H9 (cell line): ENCODE results near the gene OSBPL9. TPM values are rescaled to one million over a fixed set of nuclear protein-coding genes. Genes with fewer than 3 reads are reported as not detected.

Experiments used
- DNase-seq: peaks from one replicate; pipeline ENCODE4 v3.0.0-alpha.2; 2017
- H2AFZ ChIP-seq: one replicate; pipeline ENCODE4 v1.6.1; 2013; ENCODE audit warnings: mild to moderate bottlenecking, low read length, control low read depth, moderate library complexity
- H2AK5ac ChIP-seq: 2 replicates; pipeline ENCODE4 v1.6.1; 2013; ENCODE audit warnings: low read length, control low read depth, mixed read lengths; ENCODE audit not compliant: insufficient read length
- H2BK120ac ChIP-seq: one replicate; pipeline ENCODE4 v1.6.1; 2013; ENCODE audit warnings: low read depth, mild to moderate bottlenecking, low read length, control low read depth, inconsistent platforms; ENCODE audit not compliant: poor library complexity, severe bottlenecking
- H2BK12ac ChIP-seq: 2 replicates; pipeline ENCODE4 v1.6.1; 2013; ENCODE audit warnings: low read length, control low read depth, mixed read lengths, low read depth; ENCODE audit not compliant: insufficient read length
- H2BK15ac ChIP-seq: 2 replicates; pipeline ENCODE4 v1.6.1; 2013; ENCODE audit warnings: low read depth, low read length, control low read depth
- H2BK20ac ChIP-seq: one replicate; pipeline ENCODE4 v1.6.1; 2013; ENCODE audit warnings: low read depth, mild to moderate bottlenecking, low read length, control low read depth, inconsistent platforms; ENCODE audit not compliant: poor library complexity, severe bottlenecking
- H2BK5ac ChIP-seq: 2 replicates; pipeline ENCODE4 v1.6.1; 2013; ENCODE audit warnings: low read length, control low read depth, mixed read lengths; ENCODE audit not compliant: insufficient read length
- H3K14ac ChIP-seq: 2 replicates; pipeline ENCODE4 v1.6.1; 2013; ENCODE audit warnings: low read length, control low read depth; ENCODE audit not compliant: insufficient read depth
- H3K18ac ChIP-seq: 2 replicates; pipeline ENCODE4 v1.6.1; 2013; ENCODE audit warnings: low read depth, mild to moderate bottlenecking, mixed read lengths, low read length, control low read depth; ENCODE audit not compliant: insufficient read length
- H3K23ac ChIP-seq: 2 replicates; pipeline ENCODE4 v1.6.1; 2013; ENCODE audit warnings: low read length, control low read depth, mixed read lengths, low read depth; ENCODE audit not compliant: insufficient read length
- H3K23me2 ChIP-seq: 2 replicates; pipeline ENCODE4 v1.6.1; 2013; ENCODE audit warnings: low read depth, mild to moderate bottlenecking, mixed read lengths, low read length, control low read depth; ENCODE audit not compliant: insufficient read length, poor library complexity, severe bottlenecking
- H3K27ac ChIP-seq: 2 replicates; pipeline ENCODE4 v1.5.1; 2013; ENCODE audit warnings: low read length, control low read depth, mixed read lengths, low read depth; ENCODE audit not compliant: insufficient read length
- H3K27me3 ChIP-seq: 2 replicates; pipeline ENCODE4 v1.6.1; 2013; ENCODE audit warnings: low read length, control low read depth, inconsistent platforms; ENCODE audit not compliant: insufficient read depth
- H3K4ac ChIP-seq: 2 replicates; pipeline ENCODE4 v1.6.1; 2013; ENCODE audit warnings: low read depth, mild to moderate bottlenecking, control low read depth, inconsistent platforms, low read length, moderate library complexity
- H3K4me1 ChIP-seq: 2 replicates; pipeline ENCODE4 v1.6.1; 2013; ENCODE audit warnings: low read length, control low read depth, inconsistent platforms; ENCODE audit not compliant: insufficient read depth
- H3K4me2 ChIP-seq: 2 replicates; pipeline ENCODE4 v1.6.1; 2013; ENCODE audit warnings: low read length, control low read depth, mixed read lengths; ENCODE audit not compliant: insufficient read length, insufficient read depth
- H3K56ac ChIP-seq: 2 replicates; pipeline ENCODE4 v1.6.1; 2013; ENCODE audit warnings: low read depth, mild to moderate bottlenecking, mixed read lengths, low read length, control low read depth; ENCODE audit not compliant: insufficient read length
- H3K79me1 ChIP-seq: 2 replicates; pipeline ENCODE4 v1.6.1; 2013; ENCODE audit warnings: low read depth, mild to moderate bottlenecking, moderate library complexity, low read length, control low read depth, inconsistent platforms; ENCODE audit not compliant: insufficient read depth, poor library complexity, severe bottlenecking
- H3K79me2 ChIP-seq: 2 replicates; pipeline ENCODE4 v1.6.1; 2013; ENCODE audit warnings: low read length, control low read depth, inconsistent platforms; ENCODE audit not compliant: insufficient read depth
- H3K9ac ChIP-seq: 2 replicates; pipeline ENCODE4 v1.6.1; 2013; ENCODE audit warnings: low read length, control low read depth, mixed read lengths; ENCODE audit not compliant: insufficient read length; ENCODE audit errors: extremely low read depth
- H3K9me3 ChIP-seq: one replicate; pipeline ENCODE4 v1.6.1; 2013; ENCODE audit warnings: low read depth, low read length, inconsistent platforms; ENCODE audit not compliant: control insufficient read depth
- H3T11ph ChIP-seq: one replicate; pipeline ENCODE4 v1.6.1; 2013; ENCODE audit warnings: mild to moderate bottlenecking, low read length, control low read depth, inconsistent platforms
- H4K20me1 ChIP-seq: one replicate; pipeline ENCODE4 v1.6.1; 2013; ENCODE audit not compliant: control insufficient read depth, insufficient read length, insufficient read depth
- H4K5ac ChIP-seq: 2 replicates; pipeline ENCODE4 v1.6.1; 2013; ENCODE audit warnings: low read depth, mild to moderate bottlenecking, mixed read lengths, low read length, control low read depth; ENCODE audit not compliant: insufficient read length
- H4K8ac ChIP-seq: replicated peaks from 2 replicates; pipeline ENCODE4 v1.6.1; 2013; ENCODE audit warnings: low read length, control low read depth, mixed read lengths, low read depth; ENCODE audit not compliant: insufficient read length
- H4K91ac ChIP-seq: 2 replicates; pipeline ENCODE4 v1.6.1; 2013; ENCODE audit warnings: low read depth, mild to moderate bottlenecking, moderate library complexity, mixed read lengths, low read length, control low read depth; ENCODE audit not compliant: insufficient read length
- H3K27ac Mint-ChIP-seq, 3 experiments: 2 replicates in 2 of 3; 3 replicates in 1 of 3; pipeline ENCODE4 v1.8.0; 2020 to 2021; ENCODE audit warnings: mixed read lengths in 3 of 3, mild to moderate bottlenecking in 1 of 3, moderate library complexity in 1 of 3
- H3K27me3 Mint-ChIP-seq: 2 replicates; pipeline ENCODE4 v1.8.0; 2021; ENCODE audit warnings: low read depth, mild to moderate bottlenecking, moderate library complexity, mixed read lengths
- H3K36me3 Mint-ChIP-seq, 3 experiments: 2 replicates in 2 of 3; 3 replicates in 1 of 3; pipeline ENCODE4 v1.8.0; 2020 to 2021; ENCODE audit warnings: low read depth in 3 of 3, mixed read lengths in 3 of 3; ENCODE audit not compliant: insufficient read depth in 1 of 3
- H3K4me1 Mint-ChIP-seq, 2 experiments: 2 replicates each; pipeline ENCODE4 v1.8.0; 2020; ENCODE audit warnings: mixed read lengths in 2 of 2
- H3K4me3 Mint-ChIP-seq, 2 experiments: 2 replicates in 1 of 2; 3 replicates in 1 of 2; pipeline ENCODE4 v1.8.0; 2020 to 2021; ENCODE audit warnings: mild to moderate bottlenecking in 2 of 2, mixed read lengths in 2 of 2, moderate library complexity in 1 of 2
- H3K9me3 Mint-ChIP-seq, 2 experiments: 2 replicates in 1 of 2; 3 replicates in 1 of 2; pipeline ENCODE4 v1.8.0; 2020; ENCODE audit warnings: mild to moderate bottlenecking in 2 of 2, mixed read lengths in 2 of 2, moderate library complexity in 1 of 2
- CTCF ChIP-seq: fragments of 200-600 bp; sonication (generic); conservative IDR thresholded peaks from 3 replicates; pipeline ENCODE4 v1.8.0; 2021; ENCODE audit warnings: antibody characterized with exemption, mild to moderate bottlenecking
- WGBS: extraction: QIAGEN DNeasy Blood & Tissue Kit; methylation state at CpG from one replicate; pipeline ENCODE4 v1.1.7; 2013; ENCODE audit warnings: missing lambda C conversion rate, low lambda C conversion rate, mixed read lengths; ENCODE audit not compliant: insufficient read length; ENCODE audit errors: extremely low coverage; 5-methylcytosine and 5-hydroxymethylcytosine counted together
- long read RNA-seq: library from polyadenylated mRNA; unstranded; transcript quantifications from one replicate; pipeline ENCODE4 v2.0.0, GENCODE V29; 2020
- total RNA-seq: library from RNA; stranded (reverse); gene quantifications from 2 replicates; pipeline ENCODE4 v1.2.1, GENCODE V29; 2021

OSBPL9 gene
- 69.0 and 76.7 TPM in 2 replicates for total RNA-seq
- long read RNA-seq, transcript OSBPL9-203 (24 exons, 2,893 nt) = major isoform, 130 of 616 reads
- long read RNA-seq, transcript OSBPL9-222 (21 exons, 2,210 nt) = minor isoform, 84 of 616 reads
- long read RNA-seq, transcript OSBPL9-207 (20 exons, 2,755 nt) = minor isoform, 111 of 616 reads
- long read RNA-seq, transcript OSBPL9-201 (20 exons, 2,721 nt) = minor isoform, 52 of 616 reads
- long read RNA-seq, partial matches to known transcripts = 97 of 616 reads
- long read RNA-seq, other reads (novel, unspliced or antisense) = 130 of 616 reads

DNA sequence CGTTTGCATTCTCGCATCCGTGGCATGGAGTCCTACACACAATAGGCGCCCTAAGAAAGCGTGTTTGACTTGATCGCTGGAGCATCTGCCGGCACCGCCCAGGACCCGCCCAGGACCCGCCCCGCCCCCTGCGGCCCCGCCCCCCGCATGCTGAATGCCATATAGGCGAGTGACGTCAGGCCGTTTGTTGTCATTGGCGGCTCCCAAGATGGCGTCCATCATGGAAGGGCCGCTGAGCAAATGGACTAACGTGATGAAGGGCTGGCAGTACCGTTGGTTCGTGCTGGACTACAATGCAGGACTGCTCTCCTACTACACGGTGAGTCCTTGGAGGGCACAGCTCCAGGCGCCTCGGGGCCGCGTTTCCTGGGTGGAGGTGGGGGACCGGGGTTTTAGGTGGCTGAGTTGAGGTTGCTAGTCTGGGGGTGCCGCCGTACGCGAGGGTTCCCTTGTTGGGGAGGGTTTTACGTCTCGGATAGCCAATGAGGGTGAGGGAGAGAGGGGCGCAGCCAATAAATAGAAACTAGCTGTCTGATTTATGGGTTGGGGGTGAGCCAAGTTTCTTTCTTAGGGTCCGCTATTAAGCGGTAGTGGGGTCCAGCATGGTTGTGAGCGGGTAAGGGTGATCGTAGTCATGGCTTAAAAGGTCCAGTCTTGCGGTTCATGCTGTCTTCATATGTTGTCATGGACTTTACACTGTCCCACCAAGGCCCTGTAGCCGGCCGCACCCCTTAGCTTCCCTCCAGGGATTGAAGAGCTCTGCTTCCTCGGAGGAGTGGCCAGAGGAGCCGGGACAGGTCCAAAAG is at the start of gene OSBPL9:
Gene OSBPL9, plus strand, starts transcription at position 190 of the 806 bp plus-strand sequence. Its CDS starts 19 bp downstream, at position 209.
- Histone ChIP-seq H2BK5ac (peak within 1 kb of the TSS; percentile 74), H3K4me2 (peak within 1 kb of the TSS; percentile 90), H3T11ph (no peak within 1 kb of the TSS), H2AK5ac (no peak within 1 kb of the TSS), H4K5ac (peak within 1 kb of the TSS; percentile 93), H2AFZ (no peak within 1 kb of the TSS), H2BK20ac (no peak within 1 kb of the TSS), H2BK15ac (peak within 1 kb of the TSS; percentile 59; the same call in 1 of the 2 replicates), H4K20me1 (no peaks in the 10 kb centered on the region), H3K9me3 (no peaks in the 10 kb centered on the region), H4K8ac (peak within 1 kb of the TSS; percentile 63), H4K91ac (no peak within 1 kb of the TSS), H3K23ac (no peak within 1 kb of the TSS), H3K4me1 (no peaks in the 10 kb centered on the region), H3K9ac (peak within 1 kb of the TSS; percentile 95), H3K18ac (peak within 1 kb of the TSS; percentile 97), H3K23me2 (peaks cover 7% of the 10 kb centered on the region), H2BK120ac (no peak within 1 kb of the TSS), H3K27me3 (no peaks in the 10 kb centered on the region), H3K14ac (peak within 1 kb of the TSS; percentile 98), H3K79me1 (no peaks in the 10 kb centered on the region), H2BK12ac (no peak within 1 kb of the TSS), H3K56ac (peak within 1 kb of the TSS; percentile 15), H3K27ac (no peak within 1 kb of the TSS), H3K79me2 (no peaks in the 10 kb centered on the region; the same call in 1 of the 2 replicates), H3K4ac (no peak within 1 kb of the TSS)
- TF ChIP-seq CTCF = no peak
- peaks cover 11 to 21% of the 10 kb centered on the region in 2 experiments for H3K4me1 Mint-ChIP-seq
- no peaks in the 10 kb centered on the region for H3K36me3 Mint-ChIP-seq
- H3K27me3 Mint-ChIP-seq = no peaks in the 10 kb centered on the region
- peak; percentile 95 for DNase-seq
- H3K27ac Mint-ChIP-seq = peak within 1 kb of the TSS; percentile 98 to 99 (median 99)
- WGBS = no CpG with 5 or more reads among the region's 45 CpGs
- H3K9me3 Mint-ChIP-seq = no peaks in the 10 kb centered on the region
- peak within 1 kb of the TSS; percentile 97 to 98 for H3K4me3 Mint-ChIP-seq
